H1 (cell line): Measurements from ENCODE around the gene UCP2. TPM values are rescaled to one million over a fixed set of nuclear protein-coding genes. Genes with fewer than 3 reads are reported as not detected.

Experiments used
- CTCF ChIA-PET: fragments of 300-600 bp; sonication (Branson Sonifier 250); formaldehyde crosslinking; loops from one replicate; lab custom pipeline; 2021; ENCODE audit not compliant: partially characterized antibody; lab: Charles Lee
- POLR2A ChIA-PET: fragments of 300-600 bp; sonication (Branson Sonifier 250); formaldehyde crosslinking; loops from one replicate; lab custom pipeline; 2021; ENCODE audit warnings: inconsistent platforms; ENCODE audit not compliant: partially characterized antibody; lab: Charles Lee
- DNase-seq, 2 experiments: peaks; one replicate each; pipeline versions ENCODE4 v3.0.0 to v3.0.0-alpha.2; 2010 to 2022; ENCODE audit warnings: low spot score in 2 of 2, low read depth in 1 of 2, mixed read lengths in 1 of 2
- FAIRE-seq: peaks from 2 replicates; lab custom pipeline; 2011; peaks lifted over from hg19 to GRCh38; lab: Jason Lieb, UNC
- H2AFZ ChIP-seq: 2 replicates; pipeline ENCODE4 v1.8.1; 2012; ENCODE audit warnings: low read length, inconsistent platforms
- H2AK5ac ChIP-seq: 2 replicates; pipeline ENCODE4 v1.6.1; 2013; ENCODE audit warnings: low read depth, low read length
- H2BK120ac ChIP-seq: replicated peaks from 2 replicates; pipeline ENCODE3; 2013; ENCODE audit warnings: low read depth, low read length, inconsistent platforms
- H2BK12ac ChIP-seq: 2 replicates; pipeline ENCODE4 v1.6.1; 2013; ENCODE audit warnings: low read depth, low read length
- H2BK15ac ChIP-seq: 2 replicates; pipeline ENCODE4 v1.6.1; 2013; ENCODE audit warnings: low read length
- H2BK20ac ChIP-seq: 2 replicates; pipeline ENCODE4 v1.6.1; 2013; ENCODE audit warnings: low read length
- H2BK5ac ChIP-seq: 2 replicates; pipeline ENCODE4 v1.6.1; 2013; ENCODE audit warnings: low read depth, low read length
- H3K14ac ChIP-seq: 2 replicates; pipeline ENCODE4 v1.6.1; 2013; ENCODE audit warnings: inconsistent platforms; ENCODE audit not compliant: insufficient read length
- H3K18ac ChIP-seq: 2 replicates; pipeline ENCODE4 v1.6.1; 2013; ENCODE audit warnings: low read length; ENCODE audit errors: extremely low read depth
- H3K23ac ChIP-seq: 2 replicates; pipeline ENCODE4 v1.6.1; 2013; ENCODE audit warnings: inconsistent platforms; ENCODE audit not compliant: insufficient read length
- H3K23me2 ChIP-seq: 2 replicates; pipeline ENCODE4 v1.6.1; 2013; ENCODE audit warnings: low read depth, low read length
- H3K27ac ChIP-seq: 2 replicates; pipeline ENCODE4 v1.6.1; 2011; ENCODE audit warnings: low read depth, low read length, inconsistent platforms
- H3K27me3 ChIP-seq, 4 experiments: replicated peaks in 1 of 4; 1 replicate in 1 of 4; 2 replicates in 3 of 4; pipeline versions ENCODE4 v1.6.1 to v1.8.1; 2011 to 2013; ENCODE audit warnings: low read length in 3 of 4, mild to moderate bottlenecking in 3 of 4, inconsistent platforms in 2 of 4, mixed read lengths in 2 of 4, moderate library complexity in 1 of 4; ENCODE audit not compliant: control insufficient read depth in 3 of 4, insufficient read depth in 3 of 4; ENCODE audit errors: extremely low read depth in 1 of 4
- H3K36me3 ChIP-seq, 4 experiments: 2 replicates each; pipeline versions ENCODE4 v1.6.1 to v1.8.1; 2011 to 2013; ENCODE audit warnings: mild to moderate bottlenecking in 4 of 4, low read length in 3 of 4, moderate library complexity in 2 of 4, control low read depth in 1 of 4, inconsistent platforms in 1 of 4; ENCODE audit not compliant: insufficient read depth in 4 of 4, control insufficient read depth in 2 of 4
- H3K4ac ChIP-seq: replicated peaks from 2 replicates; pipeline ENCODE3; 2013; ENCODE audit warnings: low read length, low read depth, mixed read lengths, inconsistent platforms; ENCODE audit not compliant: insufficient read length
- H3K4me1 ChIP-seq, 4 experiments: replicated peaks in 1 of 4; 1 replicate in 1 of 4; 2 replicates in 3 of 4; pipeline versions ENCODE4 v1.6.1 to v1.8.1; 2011 to 2013; ENCODE audit warnings: low read length in 3 of 4, inconsistent platforms in 2 of 4, mixed read lengths in 1 of 4; ENCODE audit not compliant: insufficient read depth in 4 of 4, control insufficient read depth in 3 of 4
- H3K4me2 ChIP-seq, 2 experiments: 2 replicates each; pipeline versions ENCODE4 v1.6.1 to v1.8.1; 2011 to 2013; ENCODE audit warnings: low read depth in 2 of 2, low read length in 2 of 2, control low read depth in 1 of 2, inconsistent platforms in 1 of 2, mild to moderate bottlenecking in 1 of 2; ENCODE audit not compliant: insufficient read depth in 1 of 2
- H3K4me3 ChIP-seq, 4 experiments: fragments of 200-600, 300-600 bp in 1 of 4; sonication (generic), shearing (Covaris generic), sonication (Bioruptor Twin) in 1 of 4; 2 replicates each; pipeline versions ENCODE4 v1.5.1 to v1.8.1; 2011 to 2016; ENCODE audit warnings: low read length in 4 of 4, low read depth in 3 of 4, control low read depth in 2 of 4, inconsistent platforms in 2 of 4, mild to moderate bottlenecking in 2 of 4, mixed read lengths in 1 of 4, moderate library complexity in 1 of 4; ENCODE audit not compliant: insufficient read depth in 2 of 4; ENCODE audit errors: extremely low read depth in 1 of 4
- H3K56ac ChIP-seq: replicated peaks from 2 replicates; pipeline ENCODE3; 2013; ENCODE audit warnings: low read depth, mild to moderate bottlenecking, mixed read lengths, low read length, inconsistent platforms; ENCODE audit not compliant: insufficient read length
- H3K79me1 ChIP-seq: 2 replicates; pipeline ENCODE4 v1.6.1; 2013; ENCODE audit warnings: low read depth, low read length, control low read depth
- H3K79me2 ChIP-seq, 2 experiments: 2 replicates each; pipeline versions ENCODE4 v1.6.1 to v1.8.1; 2012 to 2013; ENCODE audit warnings: low read length in 2 of 2, mild to moderate bottlenecking in 2 of 2, inconsistent platforms in 1 of 2; ENCODE audit not compliant: insufficient read depth in 2 of 2, control insufficient read depth in 1 of 2
- H3K9ac ChIP-seq, 4 experiments: replicated peaks in 1 of 4; 1 replicate in 1 of 4; 2 replicates in 3 of 4; pipeline versions ENCODE4 v1.6.1 to v1.8.1; 2011 to 2013; ENCODE audit warnings: low read depth in 3 of 4, low read length in 3 of 4, control low read depth in 2 of 4, mild to moderate bottlenecking in 2 of 4, moderate library complexity in 2 of 4, inconsistent platforms in 1 of 4; ENCODE audit errors: extremely low read depth in 1 of 4
- H3K9me3 ChIP-seq, 2 experiments: 2 replicates each; pipeline versions ENCODE4 v1.6.1 to v1.8.1; 2012 to 2013; ENCODE audit warnings: mild to moderate bottlenecking in 2 of 2, moderate library complexity in 2 of 2, control low read depth in 1 of 2, inconsistent platforms in 1 of 2, low read depth in 1 of 2, low read length in 1 of 2, mixed read lengths in 1 of 2; ENCODE audit not compliant: insufficient read depth in 2 of 2
- H4K20me1 ChIP-seq, 2 experiments: replicated peaks in 1 of 2; 2 replicates each; pipeline versions ENCODE3 to v1.8.1; 2011 to 2013; ENCODE audit warnings: inconsistent platforms in 2 of 2, low read length in 2 of 2, mild to moderate bottlenecking in 1 of 2; ENCODE audit not compliant: insufficient read depth in 2 of 2, control insufficient read depth in 1 of 2
- H4K5ac ChIP-seq: 2 replicates; pipeline ENCODE4 v1.6.1; 2013; ENCODE audit warnings: low read length, low read depth, mixed read lengths, inconsistent platforms; ENCODE audit not compliant: insufficient read length
- H4K8ac ChIP-seq: 2 replicates; pipeline ENCODE4 v1.8.0; 2013; ENCODE audit warnings: mild to moderate bottlenecking, moderate library complexity, low read length, inconsistent platforms; ENCODE audit not compliant: insufficient read depth; ENCODE audit errors: extremely low read depth
- H4K91ac ChIP-seq: replicated peaks from 2 replicates; pipeline ENCODE3; 2013; ENCODE audit warnings: low read length, mixed read lengths, inconsistent platforms; ENCODE audit not compliant: insufficient read length
- BCL11A ChIP-seq, 2 experiments: IDR thresholded peaks; one replicate each; pipeline ENCODE4 v1.6.1; 2011; ENCODE audit warnings: low read depth in 2 of 2, low read length in 2 of 2, mild to moderate bottlenecking in 2 of 2
- CBX5 ChIP-seq: fragments of 300-800, 300-1000 bp; sonication (generic); IDR thresholded peaks from 2 replicates; pipeline ENCODE4 v1.7.1; 2016; ENCODE audit warnings: antibody characterized with exemption, low read length, low read depth
- CBX8 ChIP-seq: fragments of 300-800, 300-1000 bp; sonication (generic); IDR thresholded peaks from 2 replicates; pipeline ENCODE4 v1.7.1; 2016; ENCODE audit warnings: low read depth, low read length, borderline replicate concordance
- CEBPB ChIP-seq: IDR thresholded peaks from 2 replicates; pipeline ENCODE4 v1.6.1; 2012; ENCODE audit warnings: low read depth, low read length
- CHD2 ChIP-seq: IDR thresholded peaks from 2 replicates; pipeline ENCODE4 v1.6.1; 2012; ENCODE audit warnings: low read length, improper control_type of control experiment
- CTBP2 ChIP-seq: IDR thresholded peaks from 2 replicates; pipeline ENCODE4 v1.7.0; 2011; ENCODE audit warnings: borderline replicate concordance, mild to moderate bottlenecking, moderate library complexity, mixed read lengths, low read length; ENCODE audit not compliant: insufficient read depth, insufficient read length
- HDAC2 ChIP-seq, 2 experiments: fragments of 300-600 bp in 1 of 2; sonication (generic) in 1 of 2; IDR thresholded peaks; 2 replicates each; pipeline ENCODE4 v1.6.1; 2011 to 2012; ENCODE audit warnings: low read depth in 2 of 2, low read length in 2 of 2, mild to moderate bottlenecking in 2 of 2, moderate library complexity in 2 of 2, borderline replicate concordance in 1 of 2, inconsistent platforms in 1 of 2
- HDAC6 ChIP-seq: IDR thresholded peaks from one replicate; pipeline ENCODE4 v1.7.1; 2012; ENCODE audit warnings: low read depth, mild to moderate bottlenecking, inconsistent platforms, low read length, moderate library complexity
- JUND ChIP-seq: IDR thresholded peaks from 2 replicates; pipeline ENCODE4 v1.6.1; 2011; ENCODE audit warnings: mild to moderate bottlenecking, improper control_type of control experiment, low read length
- MAFK ChIP-seq: IDR thresholded peaks from 2 replicates; pipeline ENCODE4 v1.6.1; 2012; ENCODE audit warnings: low read depth, mild to moderate bottlenecking, improper control_type of control experiment, low read length
- RAD21 ChIP-seq, 2 experiments: IDR thresholded peaks in 1 of 2; conservative IDR thresholded peaks in 1 of 2; 2 replicates each; pipeline ENCODE4 v1.6.1; 2011; ENCODE audit warnings: low read depth in 2 of 2, low read length in 2 of 2, improper control_type of control experiment in 1 of 2, inconsistent platforms in 1 of 2, mild to moderate bottlenecking in 1 of 2, moderate library complexity in 1 of 2
- RBBP5 ChIP-seq: IDR thresholded peaks from 2 replicates; pipeline ENCODE4 v1.7.1; 2012; ENCODE audit warnings: low read depth, mild to moderate bottlenecking, inconsistent platforms, low read length, moderate library complexity, borderline replicate concordance
- SIRT6 ChIP-seq: IDR thresholded peaks from one replicate; pipeline ENCODE4 v1.7.1; 2012; ENCODE audit warnings: low read length, inconsistent platforms
- SP1 ChIP-seq: IDR thresholded peaks from 2 replicates; pipeline ENCODE4 v1.6.1; 2011; ENCODE audit warnings: low read depth, low read length
- WGBS, 2 experiments: shearing (Covaris generic) in 1 of 2; methylation state at CpG; one replicate each; pipeline versions ENCODE4 v1.1.6 to v1.1.7; 2013 to 2015; ENCODE audit warnings: low lambda C conversion rate in 2 of 2, mixed read lengths in 2 of 2, inconsistent platforms in 1 of 2, low coverage in 1 of 2, missing lambda C conversion rate in 1 of 2; ENCODE audit not compliant: insufficient replicate concordance in 2 of 2, insufficient coverage in 1 of 2, insufficient read length in 1 of 2; ENCODE audit errors: extremely low coverage in 1 of 2, missing lambda C conversion rate in 1 of 2; 5-methylcytosine and 5-hydroxymethylcytosine counted together
- polyA plus RNA-seq, 7 experiments: library from polyadenylated mRNA; depleted of rRNA in 3 of 7; stranded (reverse) in 5 of 7; unstranded in 2 of 7; fragments of >200 nt in 5 of 7; fragments of 200-250 nt in 2 of 7; gene quantifications; 1 replicate in 5 of 7; 2 replicates in 1 of 7; 4 replicates in 1 of 7; pipeline versions ENCODE4 v1.2.1 to v1.2.3, GENCODE V29; 2011 to 2013; ENCODE audit warnings: missing spikeins in 2 of 7, mixed read lengths in 2 of 7
- total RNA-seq: library from RNA; stranded (reverse); fragmentation: NEBNext Ultra II Directional; extraction: Animal tissue kit (Norgen Biotek cat#: 25700); gene quantifications from 2 replicates; pipeline ENCODE4 v1.2.1, GENCODE V29; 2021

Gene UCP2
- total and polyA plus RNA-seq, 2 of the 8 experiments (the other 6 are each of a cell fraction or from before 2014, with no cell fraction given): 46.2 to 55.2 TPM

DNA sequence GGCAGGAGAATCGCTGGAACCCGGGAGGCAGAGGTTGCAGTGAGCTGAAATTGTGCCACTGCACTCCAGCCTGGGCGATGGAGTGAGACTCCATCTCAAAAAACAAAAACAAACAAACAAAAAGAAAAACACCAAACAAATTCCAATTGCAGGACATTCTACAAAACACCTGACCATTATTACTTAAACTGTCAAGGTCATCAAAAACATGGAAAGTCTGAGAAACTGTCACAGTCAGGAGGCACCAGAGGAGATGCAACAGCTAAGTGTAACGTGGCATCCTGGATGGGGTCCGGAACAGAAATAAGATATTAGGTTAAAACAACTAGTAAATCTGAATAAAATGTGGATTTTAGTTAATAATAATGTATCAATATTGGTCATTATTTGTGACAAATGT lies 32.7 kb downstream of the UCP2 start:
- no peak overlapping the region for H3K9ac ChIP-seq
- ChIA-PET POLR2A (interaction anchor here (0.6 to 1.7 kb wide), 2 partner anchors 11 to 189 kb away, joined by 3 to 4 read pairs; partner anchors contain the start of gene RAB6A), CTCF (interaction anchor here (0.8 to 2.5 kb wide), 4 partner anchors 8 to 259 kb away, joined by 3 to 8 read pairs (median 6); no protein-coding TSS in a partner anchor)
- 91% methylated on average over 5 of the region's 5 CpGs; no CpG with 5 or more reads in 1 of the 2 experiments for WGBS, 2 experiments
- H3K27ac ChIP-seq: no peak overlapping the region
- H3K9me3 ChIP-seq: peaks cover 8% of the 10 kb centered on the region in 2 experiments; a peak in 2 of 4 replicates
- H3K79me2 ChIP-seq: no peaks in the 10 kb centered on the region
- H3K14ac ChIP-seq: no peak overlapping the region
- H4K5ac ChIP-seq: no peak overlapping the region
- H2BK15ac ChIP-seq: no peak overlapping the region
- FAIRE-seq: no peak
- no peaks in the 10 kb centered on the region for H3K79me1 ChIP-seq
- H2BK20ac ChIP-seq: no peak overlapping the region
- H3K4ac ChIP-seq: no peak overlapping the region
- H4K91ac ChIP-seq: no peak overlapping the region
- H2AFZ ChIP-seq: no peak overlapping the region
- no peak overlapping the region for H2BK120ac ChIP-seq
- no peaks in the 10 kb centered on the region; a peak in 1 of 8 replicates for H3K36me3 ChIP-seq
- DNase-seq: no peak
- H4K8ac ChIP-seq: no peak overlapping the region
- no peak overlapping the region for H2BK12ac ChIP-seq
- H3K27me3 ChIP-seq: no peaks in the 10 kb centered on the region
- no peak overlapping the region for H2BK5ac ChIP-seq
- no peaks in the 10 kb centered on the region for H3K23me2 ChIP-seq
- peaks cover 0 to 2% of the 10 kb centered on the region in 2 experiments for H4K20me1 ChIP-seq
- H2AK5ac ChIP-seq: no peak overlapping the region
- no peak overlapping the region for H3K18ac ChIP-seq
- no peak overlapping the region for H3K4me2 ChIP-seq
- H3K4me3 ChIP-seq: no peak overlapping the region
- H3K56ac ChIP-seq: no peak overlapping the region
- no peak overlapping the region for H3K23ac ChIP-seq
- H3K4me1 ChIP-seq: peaks cover 0 to 2% (median 0%) of the 10 kb centered on the region in 4 experiments; a peak in 1 of 7 replicates
- TF ChIP-seq HDAC2 (IDR thresholded peaks at IDR 0.05; ENCODE audit: borderline replicate concordance in 1 of 2, low read depth in 2 of 2, low read length in 2 of 2) (no peak), CBX5 (no peak), JUND (no peak), BCL11A (IDR thresholded peaks at IDR 0.05; ENCODE audit: low read depth in 2 of 2, low read length in 2 of 2) (no peak), SIRT6 (no peak), CTBP2 (no peak), RBBP5 (no peak), RAD21 (IDR thresholded peaks at IDR 0.05 in 1 of 2, conservative IDR thresholded peaks at IDR 0.05 in 1 of 2; ENCODE audit: low read depth in 2 of 2, low read length in 2 of 2) (no peak), HDAC6 (no peak), CEBPB (no peak), CBX8 (no peak), MAFK (no peak), SP1 (no peak), CHD2 (no peak)
